ENCODE results near the gene KLHL12. TPM values are rescaled to one million over a fixed set of nuclear protein-coding genes. Genes with fewer than 3 reads are reported as not detected.

The KLHL12 gene
- total RNA-seq, 1 experiment from 2014 or later = 33.8 TPM

- ChIA-PET CTCF (no interaction called here), RAD21 (ENCODE audit: low non-redundant PET in 1 of 2, low total read pairs in 2 of 2, uncharacterized antibody in 2 of 2, unreplicated experiment in 2 of 2) (no interaction called here), POLR2A (no interaction called here)
- intact Hi-C loops (cut with micrococcal nuclease) = no loop called here
- no peak overlapping the region for H3K4me2 ChIP-seq (ENCODE audit: low read length)
- H3K9me3 ChIP-seq (ENCODE audit: control insufficient read depth in 1 of 2, insufficient read depth in 1 of 2, low read depth in 1 of 2, low read length in 2 of 2) = no peaks in the 10 kb centered on the region
- BruUV-seq (replicated peaks) = no TSS peak
- no peaks in the 10 kb centered on the region for H3K9me2 ChIP-seq (ENCODE audit: insufficient read depth)
- H3K79me2 ChIP-seq (ENCODE audit: insufficient read depth, low read length) = peaks cover 5% of the 10 kb centered on the region; the same call in 1 of the 2 replicates
- no peaks in the 10 kb centered on the region for H3K36me3 ChIP-seq (ENCODE audit: control insufficient read depth in 1 of 2, insufficient read depth in 2 of 2, low read length in 2 of 2)
- H2AFZ ChIP-seq (ENCODE audit: low read depth, low read length, poor library complexity, severe bottlenecking) = no peak overlapping the region
- no peak overlapping the region for H3K27ac ChIP-seq (ENCODE audit: low read depth, low read length)
- DNase-seq (ENCODE audit: low read depth, low spot score) = no peak
- no peak overlapping the region for H3K4me3 ChIP-seq (replicated peaks in 1 of 2; ENCODE audit: low read depth in 1 of 2, low read length in 2 of 2)
- TF ChIP-seq MAX (IDR thresholded peaks at IDR 0.05) (no peak), SIN3A (IDR thresholded peaks at IDR 0.05; ENCODE audit: low read depth) (no peak), EGR1 (IDR thresholded peaks at IDR 0.05; ENCODE audit: low read depth) (no peak), ZBTB33 (IDR thresholded peaks at IDR 0.05; ENCODE audit: extremely low read depth, insufficient replicate concordance, low read length) (no peak)
- no peaks in the 10 kb centered on the region for H4K20me1 ChIP-seq (ENCODE audit: insufficient read depth)
- no peaks in the 10 kb centered on the region for H3K27me3 ChIP-seq (ENCODE audit: insufficient read depth, low read length)
- H3K9ac ChIP-seq (ENCODE audit: low read length) = no peak overlapping the region
- peaks cover 13 to 28% of the 10 kb centered on the region in 2 experiments for H3K4me1 ChIP-seq (ENCODE audit: control insufficient read depth in 1 of 2, insufficient read depth in 2 of 2, low read length in 2 of 2)
- no peak for ATAC-seq
Measured at GRCh38 chr1:202964791-202965410, 37.9 kb upstream of the KLHL12 start.

DNA sequence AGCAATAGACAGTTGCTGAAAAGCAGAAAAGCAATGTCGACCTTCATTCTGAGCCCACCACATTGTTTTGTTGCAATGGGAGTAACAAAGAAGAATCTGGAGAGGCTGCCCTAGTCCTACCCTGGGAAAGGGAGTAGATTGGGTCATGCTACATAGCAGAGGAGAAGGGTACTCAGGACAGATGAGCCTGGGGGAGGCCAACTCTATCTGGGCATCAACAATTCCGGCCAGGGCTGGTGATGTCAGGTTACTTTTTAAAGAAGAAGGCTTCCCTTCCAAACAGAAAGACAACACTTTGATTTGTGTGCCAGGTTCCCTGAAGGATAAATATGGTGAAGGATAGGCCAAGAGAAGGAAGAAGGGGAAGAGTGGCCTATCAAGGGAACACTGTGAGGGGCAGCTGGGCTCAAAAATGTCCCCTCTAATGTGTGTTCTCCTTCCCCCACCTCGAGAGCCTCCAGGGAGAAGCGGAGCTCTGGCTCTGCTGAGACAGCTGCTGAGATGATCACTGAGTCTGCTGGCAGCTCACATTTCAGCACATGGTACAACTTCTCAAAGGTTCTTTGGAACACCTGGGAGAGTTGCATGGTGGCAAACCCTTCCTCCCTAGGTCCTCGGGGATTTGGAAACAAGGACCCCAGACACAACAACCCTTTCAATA lies 34.3 kb upstream of the KLHL12 start:
- Histone ChIP-seq H3K4me2 (ENCODE audit: low read length) (no peak overlapping the region), H3K27me3 (ENCODE audit: insufficient read depth, low read length) (no peaks in the 10 kb centered on the region), H4K20me1 (ENCODE audit: insufficient read depth) (no peaks in the 10 kb centered on the region), H3K9me2 (ENCODE audit: insufficient read depth) (no peaks in the 10 kb centered on the region), H3K4me3 (replicated peaks in 1 of 2; ENCODE audit: low read depth in 1 of 2, low read length in 2 of 2) (no peak overlapping the region), H3K79me2 (ENCODE audit: insufficient read depth, low read length) (peaks cover 17% of the 10 kb centered on the region), H3K36me3 (ENCODE audit: control insufficient read depth in 1 of 2, insufficient read depth in 2 of 2, low read length in 2 of 2) (no peaks in the 10 kb centered on the region), H2AFZ (ENCODE audit: low read depth, low read length, poor library complexity, severe bottlenecking) (no peak overlapping the region), H3K9me3 (ENCODE audit: control insufficient read depth in 1 of 2, insufficient read depth in 1 of 2, low read depth in 1 of 2, low read length in 2 of 2) (no peaks in the 10 kb centered on the region), H3K9ac (ENCODE audit: low read length) (no peak overlapping the region), H3K4me1 (ENCODE audit: control insufficient read depth in 1 of 2, insufficient read depth in 2 of 2, low read length in 2 of 2) (peaks cover 26 to 34% of the 10 kb centered on the region in 2 experiments), H3K27ac (ENCODE audit: low read depth, low read length) (no peak overlapping the region)
- no TSS peak for BruUV-seq (replicated peaks)
- DNase-seq (ENCODE audit: low read depth, low spot score) (no peak), ATAC-seq (no peak)
- intact Hi-C loops (cut with micrococcal nuclease) = no loop called here
- RAD21 ChIA-PET (ENCODE audit: low non-redundant PET in 1 of 2, low total read pairs in 2 of 2, uncharacterized antibody in 2 of 2, unreplicated experiment in 2 of 2) = no interaction called here
- POLR2A ChIA-PET = no interaction called here
- CTCF ChIA-PET = no interaction called here
- TF ChIP-seq SIN3A (IDR thresholded peaks at IDR 0.05; ENCODE audit: low read depth) (no peak), EZH2 (IDR thresholded peaks at IDR 0.05) (no peak), RAD21 (IDR thresholded peaks at IDR 0.05; ENCODE audit: low read depth) (no peak), EZH2phosphoT487 (IDR thresholded peaks at IDR 0.05; ENCODE audit: borderline replicate concordance) (no peak), ZFX (IDR thresholded peaks at IDR 0.05) (no peak), POLR2A (IDR thresholded peaks at IDR 0.05; ENCODE audit: borderline replicate concordance, extremely low read depth, insufficient read depth, insufficient read length) (no peak), JUND (IDR thresholded peaks at IDR 0.05) (no peak), POLR2AphosphoS5 (IDR thresholded peaks at IDR 0.05; ENCODE audit: low read depth, low read length) (no peak), FOSL1 (IDR thresholded peaks at IDR 0.05; ENCODE audit: low read depth) (no peak), TCF7L2 (IDR thresholded peaks at IDR 0.05; ENCODE audit: borderline replicate concordance, extremely low read depth, insufficient read depth, insufficient read length) (no peak), SP1 (IDR thresholded peaks at IDR 0.05; ENCODE audit: low read depth) (no peak)
- TF ChIP-seq, protein P1, sequence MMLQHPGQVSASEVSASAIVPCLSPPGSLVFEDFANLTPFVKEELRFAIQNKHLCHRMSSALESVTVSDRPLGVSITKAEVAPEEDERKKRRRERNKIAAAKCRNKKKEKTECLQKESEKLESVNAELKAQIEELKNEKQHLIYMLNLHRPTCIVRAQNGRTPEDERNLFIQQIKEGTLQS (IDR thresholded peaks at IDR 0.05) = no peak
